Ascending aorta (tissue), 2 donors: ENCODE results near the gene IGDCC3. TPM values are rescaled to one million over a fixed set of nuclear protein-coding genes. Genes with fewer than 3 reads are reported as not detected.

Experiments
- DNase-seq, 2 donors: peaks; one replicate each; pipeline ENCODE4 v3.0.0-alpha.2; 2019; ENCODE audit warnings: low spot score in 2 of 2
- H3K27ac ChIP-seq, 2 donors: fragments of 200-600 bp; sonication (generic); one replicate each; pipeline ENCODE4 v1.5.1; 2016 to 2017; ENCODE audit warnings: mild to moderate bottlenecking in 1 of 2
- H3K27me3 ChIP-seq: fragments of 200-600 bp; sonication (generic); one replicate; pipeline ENCODE4 v1.5.1; 2017
- H3K36me3 ChIP-seq, 2 donors: fragments of 200-600 bp; sonication (generic); one replicate each; pipeline ENCODE4 v1.5.1; 2016
- H3K4me1 ChIP-seq, 2 donors: fragments of 200-600 bp; sonication (generic); one replicate each; pipeline ENCODE4 v1.5.1; 2016 to 2017; ENCODE audit warnings: mild to moderate bottlenecking in 1 of 2
- H3K4me3 ChIP-seq, 2 donors: fragments of 200-600 bp; sonication (generic); one replicate each; pipeline ENCODE4 v1.5.1; 2016 to 2017; ENCODE audit warnings: mild to moderate bottlenecking in 1 of 2
- H3K9me3 ChIP-seq, 2 donors: fragments of 200-600 bp; sonication (generic); one replicate each; pipeline ENCODE4 v1.5.1; 2016
- intact Hi-C: fragments of 100-400 bp; cut with DNase I; formaldehyde crosslinking; loops from one replicate; pipeline ENCODE4 v1.15.1; 2023
- total RNA-seq: library from RNA; depleted of rRNA; stranded (reverse); fragments of >200 nt; gene quantifications from one replicate; pipeline ENCODE4 v1.1.0, GENCODE V29; 2016
- TF ChIP-seq, protein P1 (sequence below), 3 experiments: fragments of 200-600 bp in 2 of 3; fragments of 450-650 bp in 1 of 3; sonication (generic) in 2 of 3; IDR thresholded peaks; one replicate each; pipeline ENCODE4 v1.5.1; 2016 to 2019; ENCODE audit warnings: antibody characterized with exemption in 3 of 3, mild to moderate bottlenecking in 1 of 3, moderate library complexity in 1 of 3

The IGDCC3 gene
- total RNA-seq, 1 donor from 2014 or later = not detected

DNA sequence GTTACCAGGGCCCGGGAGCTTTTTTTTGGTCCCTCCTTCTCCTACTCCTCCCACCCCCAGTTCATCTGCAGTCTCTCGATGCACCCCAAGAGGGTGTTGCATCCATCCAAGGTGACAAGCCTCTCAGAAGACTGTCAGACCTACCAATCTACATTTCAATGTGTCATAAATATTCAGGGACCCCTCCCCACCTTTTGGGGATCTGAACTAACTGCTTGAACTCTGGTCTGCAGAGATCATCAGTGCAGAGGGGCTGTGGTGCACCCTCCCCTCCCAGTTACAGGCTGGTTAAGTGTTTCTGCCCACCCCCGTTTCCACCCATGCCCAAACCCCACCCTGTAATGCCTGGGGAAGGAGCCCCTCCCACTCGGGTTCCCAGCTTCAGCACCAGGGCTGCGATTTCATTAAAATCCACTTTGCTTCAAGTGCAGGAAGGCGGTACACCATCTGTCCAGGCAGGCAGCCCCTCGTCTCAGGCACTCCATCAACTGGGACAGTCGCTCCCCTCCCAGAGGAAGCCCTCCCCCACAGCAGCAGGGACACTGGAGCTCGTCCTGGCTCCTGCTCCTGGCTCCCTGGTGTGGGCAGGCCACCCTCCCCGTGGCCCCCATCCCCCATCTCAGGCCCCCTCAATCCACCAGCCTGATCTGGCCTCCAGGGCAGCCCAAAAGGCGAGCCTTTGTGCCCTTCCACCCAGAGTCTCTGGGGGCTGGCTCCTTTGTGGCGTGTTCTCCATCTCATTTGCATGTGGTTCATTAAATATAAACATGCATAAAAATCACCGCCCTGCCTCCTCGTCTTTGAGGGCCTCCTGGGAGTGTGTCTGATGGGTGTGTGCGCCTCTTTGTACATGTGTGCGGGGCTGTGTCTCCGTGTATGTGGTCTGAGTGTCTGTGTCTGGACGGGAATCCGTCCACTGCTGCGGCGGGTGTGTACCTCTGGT lies 41.0 kb downstream of the IGDCC3 start:
- DNase-seq = no peak
- TF ChIP-seq, protein P1, sequence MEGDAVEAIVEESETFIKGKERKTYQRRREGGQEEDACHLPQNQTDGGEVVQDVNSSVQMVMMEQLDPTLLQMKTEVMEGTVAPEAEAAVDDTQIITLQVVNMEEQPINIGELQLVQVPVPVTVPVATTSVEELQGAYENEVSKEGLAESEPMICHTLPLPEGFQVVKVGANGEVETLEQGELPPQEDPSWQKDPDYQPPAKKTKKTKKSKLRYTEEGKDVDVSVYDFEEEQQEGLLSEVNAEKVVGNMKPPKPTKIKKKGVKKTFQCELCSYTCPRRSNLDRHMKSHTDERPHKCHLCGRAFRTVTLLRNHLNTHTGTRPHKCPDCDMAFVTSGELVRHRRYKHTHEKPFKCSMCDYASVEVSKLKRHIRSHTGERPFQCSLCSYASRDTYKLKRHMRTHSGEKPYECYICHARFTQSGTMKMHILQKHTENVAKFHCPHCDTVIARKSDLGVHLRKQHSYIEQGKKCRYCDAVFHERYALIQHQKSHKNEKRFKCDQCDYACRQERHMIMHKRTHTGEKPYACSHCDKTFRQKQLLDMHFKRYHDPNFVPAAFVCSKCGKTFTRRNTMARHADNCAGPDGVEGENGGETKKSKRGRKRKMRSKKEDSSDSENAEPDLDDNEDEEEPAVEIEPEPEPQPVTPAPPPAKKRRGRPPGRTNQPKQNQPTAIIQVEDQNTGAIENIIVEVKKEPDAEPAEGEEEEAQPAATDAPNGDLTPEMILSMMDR (IDR thresholded peaks at IDR 0.05) = no peak
- H3K36me3 ChIP-seq = no peaks in the 10 kb centered on the region
- H3K27me3 ChIP-seq = no peaks in the 10 kb centered on the region
- no peak overlapping the region for H3K4me3 ChIP-seq
- H3K27ac ChIP-seq = no peak overlapping the region
- no peaks in the 10 kb centered on the region for H3K9me3 ChIP-seq
- no peaks in the 10 kb centered on the region for H3K4me1 ChIP-seq
- intact Hi-C loops = no loop called here

- Histone ChIP-seq H3K27me3 (no peaks in the 10 kb centered on the region), H3K27ac (no peak overlapping the region), H3K36me3 (no peaks in the 10 kb centered on the region), H3K9me3 (no peaks in the 10 kb centered on the region), H3K4me1 (no peaks in the 10 kb centered on the region), H3K4me3 (no peak overlapping the region)
- intact Hi-C loops = no loop called here
- TF ChIP-seq, protein P1 (IDR thresholded peaks at IDR 0.05) = no peak
- DNase-seq = no peak
These were observed 42.3 kb downstream of the IGDCC3 start for GRCh38 chr15:65335278-65336055.

- Histone ChIP-seq H3K4me1 (no peaks in the 10 kb centered on the region), H3K36me3 (no peaks in the 10 kb centered on the region), H3K9me3 (no peaks in the 10 kb centered on the region), H3K4me3 (no peak overlapping the region), H3K27ac (no peak overlapping the region), H3K27me3 (no peaks in the 10 kb centered on the region)
- intact Hi-C loops = no loop called here
- TF ChIP-seq, protein P1 (IDR thresholded peaks at IDR 0.05) = no peak
- DNase-seq = no peak
These were observed 43.1 kb downstream of the IGDCC3 start for GRCh38 chr15:65334586-65335231.

DNA sequence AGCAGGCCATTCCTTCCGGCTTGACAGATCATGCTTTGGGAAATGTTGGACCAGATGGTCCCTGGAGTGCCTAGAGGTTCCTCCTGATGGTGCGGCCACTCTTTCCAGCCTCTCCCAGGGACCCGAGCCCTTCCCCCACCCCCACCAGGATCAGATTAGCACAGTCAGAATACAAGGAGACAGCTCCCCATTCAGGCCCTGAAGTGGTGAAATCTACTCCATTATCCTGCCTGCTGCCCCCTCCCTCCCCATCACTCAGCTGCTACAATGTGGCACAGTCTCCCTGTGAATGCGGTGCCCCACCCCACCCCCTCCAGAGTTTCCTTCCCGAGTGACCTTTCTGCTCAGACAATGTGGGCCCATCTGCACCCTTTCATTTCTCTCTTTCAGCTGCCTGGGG lies 43.9 kb downstream of the IGDCC3 start:
- no peaks in the 10 kb centered on the region for H3K27me3 ChIP-seq
- no peaks in the 10 kb centered on the region for H3K9me3 ChIP-seq
- TF ChIP-seq, protein P1 (IDR thresholded peaks at IDR 0.05) = no peak
- no peak overlapping the region for H3K4me3 ChIP-seq
- intact Hi-C loops = no loop called here
- no peaks in the 10 kb centered on the region for H3K4me1 ChIP-seq
- no peak for DNase-seq
- no peaks in the 10 kb centered on the region for H3K36me3 ChIP-seq
- no peak overlapping the region for H3K27ac ChIP-seq

GRCh38 chr15:65333148-65333820 lies 44.5 kb downstream of the IGDCC3 start:
- DNase-seq = no peak
- H3K4me3 ChIP-seq = no peak overlapping the region
- no peaks in the 10 kb centered on the region for H3K27me3 ChIP-seq
- H3K4me1 ChIP-seq = no peaks in the 10 kb centered on the region
- intact Hi-C loops = no loop called here
- TF ChIP-seq, protein P1 (IDR thresholded peaks at IDR 0.05) = no peak
- H3K27ac ChIP-seq = no peak overlapping the region
- H3K36me3 ChIP-seq = no peaks in the 10 kb centered on the region
- no peaks in the 10 kb centered on the region for H3K9me3 ChIP-seq
